ENCODE data around the gene KLHL29. TPM values are rescaled to one million over a fixed set of nuclear protein-coding genes. Genes with fewer than 3 reads are reported as not detected.

KLHL29 gene
- total and polyA plus RNA-seq, 2 experiments from 2014 or later: 1.5 to 6.5 TPM

GRCh38 chr2:23540804-23541360 lies 155.9 kb downstream of the KLHL29 start:
- DNase-seq (ENCODE audit: low spot score): no peak
- TF ChIP-seq EZH2phosphoT487 (IDR thresholded peaks at IDR 0.05; ENCODE audit: unreplicated experiment) (no peak), CREB1 (CRISPR knock-in tag; IDR thresholded peaks at IDR 0.05; ENCODE audit: low read depth) (no peak), JUNB (IDR thresholded peaks at IDR 0.05; ENCODE audit: unreplicated experiment) (no peak), REST (IDR thresholded peaks at IDR 0.05; ENCODE audit: unreplicated experiment) (no peak), EZH2 (IDR thresholded peaks at IDR 0.05; ENCODE audit: low read depth, unreplicated experiment) (no peak), POLR2AphosphoS5 (IDR thresholded peaks at IDR 0.05; ENCODE audit: low read depth) (no peak), ZNF331 (CRISPR knock-in tag; IDR thresholded peaks at IDR 0.05; ENCODE audit: low read depth) (no peak), STAT1 (IDR thresholded peaks at IDR 0.05; ENCODE audit: unreplicated experiment) (no peak), NANOG (IDR thresholded peaks at IDR 0.05; ENCODE audit: borderline replicate concordance) (no peak), ZNF114 (CRISPR knock-in tag; IDR thresholded peaks at IDR 0.05) (no peak)
- TF ChIP-seq, protein P1, sequence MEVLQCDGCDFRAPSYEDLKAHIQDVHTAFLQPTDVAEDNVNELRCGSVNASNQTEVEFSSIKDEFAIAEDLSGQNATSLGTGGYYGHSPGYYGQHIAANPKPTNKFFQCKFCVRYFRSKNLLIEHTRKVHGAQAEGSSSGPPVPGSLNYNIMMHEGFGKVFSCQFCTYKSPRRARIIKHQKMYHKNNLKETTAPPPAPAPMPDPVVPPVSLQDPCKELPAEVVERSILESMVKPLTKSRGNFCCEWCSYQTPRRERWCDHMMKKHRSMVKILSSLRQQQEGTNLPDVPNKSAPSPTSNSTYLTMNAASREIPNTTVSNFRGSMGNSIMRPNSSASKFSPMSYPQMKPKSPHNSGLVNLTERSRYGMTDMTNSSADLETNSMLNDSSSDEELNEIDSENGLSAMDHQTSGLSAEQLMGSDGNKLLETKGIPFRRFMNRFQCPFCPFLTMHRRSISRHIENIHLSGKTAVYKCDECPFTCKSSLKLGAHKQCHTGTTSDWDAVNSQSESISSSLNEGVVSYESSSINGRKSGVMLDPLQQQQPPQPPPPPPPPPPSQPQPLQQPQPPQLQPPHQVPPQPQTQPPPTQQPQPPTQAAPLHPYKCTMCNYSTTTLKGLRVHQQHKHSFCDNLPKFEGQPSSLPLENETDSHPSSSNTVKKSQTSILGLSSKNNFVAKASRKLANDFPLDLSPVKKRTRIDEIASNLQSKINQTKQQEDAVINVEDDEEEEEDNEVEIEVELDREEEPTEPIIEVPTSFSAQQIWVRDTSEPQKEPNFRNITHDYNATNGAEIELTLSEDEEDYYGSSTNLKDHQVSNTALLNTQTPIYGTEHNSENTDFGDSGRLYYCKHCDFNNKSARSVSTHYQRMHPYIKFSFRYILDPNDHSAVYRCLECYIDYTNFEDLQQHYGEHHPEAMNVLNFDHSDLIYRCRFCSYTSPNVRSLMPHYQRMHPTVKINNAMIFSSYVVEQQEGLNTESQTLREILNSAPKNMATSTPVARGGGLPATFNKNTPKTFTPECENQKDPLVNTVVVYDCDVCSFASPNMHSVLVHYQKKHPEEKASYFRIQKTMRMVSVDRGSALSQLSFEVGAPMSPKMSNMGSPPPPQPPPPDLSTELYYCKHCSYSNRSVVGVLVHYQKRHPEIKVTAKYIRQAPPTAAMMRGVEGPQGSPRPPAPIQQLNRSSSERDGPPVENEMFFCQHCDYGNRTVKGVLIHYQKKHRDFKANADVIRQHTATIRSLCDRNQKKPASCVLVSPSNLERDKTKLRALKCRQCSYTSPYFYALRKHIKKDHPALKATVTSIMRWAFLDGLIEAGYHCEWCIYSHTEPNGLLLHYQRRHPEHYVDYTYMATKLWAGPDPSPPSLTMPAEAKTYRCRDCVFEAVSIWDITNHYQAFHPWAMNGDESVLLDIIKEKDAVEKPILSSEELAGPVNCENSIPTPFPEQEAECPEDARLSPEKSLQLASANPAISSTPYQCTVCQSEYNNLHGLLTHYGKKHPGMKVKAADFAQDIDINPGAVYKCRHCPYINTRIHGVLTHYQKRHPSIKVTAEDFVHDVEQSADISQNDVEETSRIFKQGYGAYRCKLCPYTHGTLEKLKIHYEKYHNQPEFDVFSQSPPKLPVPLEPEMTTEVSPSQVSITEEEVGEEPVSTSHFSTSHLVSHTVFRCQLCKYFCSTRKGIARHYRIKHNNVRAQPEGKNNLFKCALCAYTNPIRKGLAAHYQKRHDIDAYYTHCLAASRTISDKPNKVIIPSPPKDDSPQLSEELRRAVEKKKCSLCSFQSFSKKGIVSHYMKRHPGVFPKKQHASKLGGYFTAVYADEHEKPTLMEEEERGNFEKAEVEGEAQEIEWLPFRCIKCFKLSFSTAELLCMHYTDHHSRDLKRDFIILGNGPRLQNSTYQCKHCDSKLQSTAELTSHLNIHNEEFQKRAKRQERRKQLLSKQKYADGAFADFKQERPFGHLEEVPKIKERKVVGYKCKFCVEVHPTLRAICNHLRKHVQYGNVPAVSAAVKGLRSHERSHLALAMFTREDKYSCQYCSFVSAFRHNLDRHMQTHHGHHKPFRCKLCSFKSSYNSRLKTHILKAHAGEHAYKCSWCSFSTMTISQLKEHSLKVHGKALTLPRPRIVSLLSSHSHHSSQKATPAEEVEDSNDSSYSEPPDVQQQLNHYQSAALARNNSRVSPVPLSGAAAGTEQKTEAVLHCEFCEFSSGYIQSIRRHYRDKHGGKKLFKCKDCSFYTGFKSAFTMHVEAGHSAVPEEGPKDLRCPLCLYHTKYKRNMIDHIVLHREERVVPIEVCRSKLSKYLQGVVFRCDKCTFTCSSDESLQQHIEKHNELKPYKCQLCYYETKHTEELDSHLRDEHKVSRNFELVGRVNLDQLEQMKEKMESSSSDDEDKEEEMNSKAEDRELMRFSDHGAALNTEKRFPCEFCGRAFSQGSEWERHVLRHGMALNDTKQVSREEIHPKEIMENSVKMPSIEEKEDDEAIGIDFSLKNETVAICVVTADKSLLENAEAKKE (CRISPR knock-in tag; IDR thresholded peaks at IDR 0.05): no peak
- TF ChIP-seq, protein P2, sequence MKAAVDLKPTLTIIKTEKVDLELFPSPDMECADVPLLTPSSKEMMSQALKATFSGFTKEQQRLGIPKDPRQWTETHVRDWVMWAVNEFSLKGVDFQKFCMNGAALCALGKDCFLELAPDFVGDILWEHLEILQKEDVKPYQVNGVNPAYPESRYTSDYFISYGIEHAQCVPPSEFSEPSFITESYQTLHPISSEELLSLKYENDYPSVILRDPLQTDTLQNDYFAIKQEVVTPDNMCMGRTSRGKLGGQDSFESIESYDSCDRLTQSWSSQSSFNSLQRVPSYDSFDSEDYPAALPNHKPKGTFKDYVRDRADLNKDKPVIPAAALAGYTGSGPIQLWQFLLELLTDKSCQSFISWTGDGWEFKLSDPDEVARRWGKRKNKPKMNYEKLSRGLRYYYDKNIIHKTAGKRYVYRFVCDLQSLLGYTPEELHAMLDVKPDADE (IDR thresholded peaks at IDR 0.05): no peak
- TF ChIP-seq, protein P3, sequence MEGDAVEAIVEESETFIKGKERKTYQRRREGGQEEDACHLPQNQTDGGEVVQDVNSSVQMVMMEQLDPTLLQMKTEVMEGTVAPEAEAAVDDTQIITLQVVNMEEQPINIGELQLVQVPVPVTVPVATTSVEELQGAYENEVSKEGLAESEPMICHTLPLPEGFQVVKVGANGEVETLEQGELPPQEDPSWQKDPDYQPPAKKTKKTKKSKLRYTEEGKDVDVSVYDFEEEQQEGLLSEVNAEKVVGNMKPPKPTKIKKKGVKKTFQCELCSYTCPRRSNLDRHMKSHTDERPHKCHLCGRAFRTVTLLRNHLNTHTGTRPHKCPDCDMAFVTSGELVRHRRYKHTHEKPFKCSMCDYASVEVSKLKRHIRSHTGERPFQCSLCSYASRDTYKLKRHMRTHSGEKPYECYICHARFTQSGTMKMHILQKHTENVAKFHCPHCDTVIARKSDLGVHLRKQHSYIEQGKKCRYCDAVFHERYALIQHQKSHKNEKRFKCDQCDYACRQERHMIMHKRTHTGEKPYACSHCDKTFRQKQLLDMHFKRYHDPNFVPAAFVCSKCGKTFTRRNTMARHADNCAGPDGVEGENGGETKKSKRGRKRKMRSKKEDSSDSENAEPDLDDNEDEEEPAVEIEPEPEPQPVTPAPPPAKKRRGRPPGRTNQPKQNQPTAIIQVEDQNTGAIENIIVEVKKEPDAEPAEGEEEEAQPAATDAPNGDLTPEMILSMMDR (conservative IDR thresholded peaks at IDR 0.05; ENCODE audit: low read depth in 2 of 2): no peak
- peaks cover 13% of the 10 kb centered on the region for H3K27me3 Mint-ChIP-seq (ENCODE audit: insufficient read depth, low read depth, poor library complexity)

More at GRCh38 chr2:23540804-23541360, 155.9 kb downstream of the KLHL29 start:
- H4K20me1 ChIP-seq (replicated peaks; ENCODE audit: insufficient read depth): no peaks in the 10 kb centered on the region; the same call in 1 of the 2 replicates
- no peak for ATAC-seq
- no peaks in the 10 kb centered on the region for H3K79me2 ChIP-seq (replicated peaks; ENCODE audit: insufficient read depth)
- H3F3A ChIP-seq (replicated peaks; ENCODE audit: low read depth): no peaks in the 10 kb centered on the region
- no peak overlapping the region for H3K4me3 ChIP-seq
- Mint-ChIP-seq H3K36me3 (ENCODE audit: low read depth) (no peaks in the 10 kb centered on the region; the same call in 2 of the 3 replicates), H3K4me3 (no peak overlapping the region), H3K27ac (no peak overlapping the region), H3K4me1 (peaks cover 3% of the 10 kb centered on the region; the same call in 1 of the 3 replicates), H3K9me3 (no peaks in the 10 kb centered on the region; the same call in 2 of the 3 replicates)
- no peaks in the 10 kb centered on the region for H3K36me3 ChIP-seq (ENCODE audit: insufficient read depth)
- no peak overlapping the region for H3K4me2 ChIP-seq
- H3K27me3 ChIP-seq (ENCODE audit: insufficient read depth): no peaks in the 10 kb centered on the region
- H3K27ac ChIP-seq (ENCODE audit: low read depth): no peak overlapping the region
- H2AFZ ChIP-seq: no peak overlapping the region
- H3K9me2 ChIP-seq (ENCODE audit: insufficient read depth): peaks cover 8% of the 10 kb centered on the region; the same call in 1 of the 2 replicates
- no peaks in the 10 kb centered on the region for H3K4me1 ChIP-seq (ENCODE audit: insufficient read depth)
